ENCODE results near the gene PGS1.

GRCh38 chr17:78345172-78345571 lies 33.3 kb upstream of the PGS1 start:
- TF ChIP-seq POLR2AphosphoS5 (IDR thresholded peaks at IDR 0.05) (no peak), CTCF (IDR thresholded peaks at IDR 0.05) (no peak)

Data from prostate gland (tissue), 2 donors.